Smooth muscle cell (in vitro differentiated cells): ENCODE measurements around the gene MOB3B. TPM values are rescaled to one million over a fixed set of nuclear protein-coding genes. Genes with fewer than 3 reads are reported as not detected.

Source experiments
- DNase-seq: peaks from one replicate; lab custom pipeline; 2025; ENCODE audit not compliant: unreplicated experiment; lab: John Stamatoyannopoulos, UW
- H2AFZ ChIP-seq: fragments of 200-600 bp; sonication (generic); 2 replicates; pipeline ENCODE4 v1.6.0; 2016; ENCODE audit warnings: antibody characterized with exemption, low read depth, mild to moderate bottlenecking
- H3F3A ChIP-seq: fragments of 200-600 bp; sonication (generic); 2 replicates; pipeline ENCODE4 v1.6.0; 2017; ENCODE audit warnings: antibody characterized with exemption, low read depth
- H3K27ac ChIP-seq: fragments of 200-600 bp; sonication (generic); 2 replicates; pipeline ENCODE4 v1.5.1; 2016; ENCODE audit warnings: low read depth, mild to moderate bottlenecking
- H3K27me3 ChIP-seq: fragments of 200-600 bp; sonication (generic); 2 replicates; pipeline ENCODE4 v1.6.1; 2016; ENCODE audit warnings: low read depth, mild to moderate bottlenecking
- H3K36me3 ChIP-seq: fragments of 200-600 bp; sonication (generic); 2 replicates; pipeline ENCODE4 v1.5.1; 2016; ENCODE audit warnings: low read depth
- H3K4me1 ChIP-seq: fragments of 200-600 bp; sonication (generic); 2 replicates; pipeline ENCODE4 v1.5.1; 2016; ENCODE audit warnings: low read depth
- H3K4me2 ChIP-seq: fragments of 200-600 bp; sonication (generic); 2 replicates; pipeline ENCODE4 v1.6.0; 2016; ENCODE audit warnings: mild to moderate bottlenecking
- H3K4me3 ChIP-seq: fragments of 200-600 bp; sonication (generic); 2 replicates; pipeline ENCODE4 v1.5.1; 2016; ENCODE audit warnings: mild to moderate bottlenecking
- H3K79me2 ChIP-seq: fragments of 200-600 bp; sonication (generic); 2 replicates; pipeline ENCODE4 v1.6.0; 2016; ENCODE audit warnings: low read depth, mild to moderate bottlenecking
- H3K9ac ChIP-seq: fragments of 200-600 bp; sonication (generic); 2 replicates; pipeline ENCODE4 v1.6.0; 2016; ENCODE audit warnings: low read depth
- H3K9me3 ChIP-seq: fragments of 200-600 bp; sonication (generic); replicated peaks from 2 replicates; pipeline ENCODE4 v1.5.1; 2016; ENCODE audit warnings: low read depth
- H4K20me1 ChIP-seq: fragments of 200-600 bp; sonication (generic); 2 replicates; pipeline ENCODE4 v1.6.0; 2016; ENCODE audit warnings: low read depth
- WGBS: methylation state at CpG from one replicate; pipeline ENCODE4 v1.1.7; 2016; ENCODE audit warnings: low lambda C conversion rate; 5-methylcytosine and 5-hydroxymethylcytosine counted together
- polyA plus RNA-seq: library from polyadenylated mRNA; unstranded; fragments of >200 nt; fragmentation: Nextera tagmentation; extraction: Ambion mirVana; gene quantifications from 2 replicates; pipeline ENCODE4 v1.2.1, GENCODE V29; 2016
- total RNA-seq: library from RNA; depleted of rRNA; stranded (reverse); fragments of >200 nt; gene quantifications from 2 replicates; pipeline ENCODE4 v1.2.3, GENCODE V29; 2014
- TF ChIP-seq, protein P1 (sequence below): fragments of 200-600 bp; sonication (generic); IDR thresholded peaks from 2 replicates; pipeline ENCODE4 v1.5.1; 2017; ENCODE audit warnings: borderline replicate concordance, mild to moderate bottlenecking, antibody characterized with exemption; ENCODE audit not compliant: insufficient read depth, poor library complexity, severe bottlenecking

MOB3B gene
- total and polyA plus RNA-seq, 2 experiments from 2014 or later: 1.7 to 5.8 TPM

- Histone ChIP-seq H3F3A (no peaks in the 10 kb centered on the region), H2AFZ (no peak overlapping the region), H3K4me1 (no peaks in the 10 kb centered on the region), H3K79me2 (no peaks in the 10 kb centered on the region), H3K27ac (no peak overlapping the region), H3K4me2 (no peak overlapping the region), H4K20me1 (no peaks in the 10 kb centered on the region), H3K4me3 (no peak overlapping the region), H3K9me3 (no peaks in the 10 kb centered on the region), H3K36me3 (no peaks in the 10 kb centered on the region), H3K27me3 (peaks cover 23% of the 10 kb centered on the region), H3K9ac (no peak overlapping the region)
- TF ChIP-seq, protein P1, sequence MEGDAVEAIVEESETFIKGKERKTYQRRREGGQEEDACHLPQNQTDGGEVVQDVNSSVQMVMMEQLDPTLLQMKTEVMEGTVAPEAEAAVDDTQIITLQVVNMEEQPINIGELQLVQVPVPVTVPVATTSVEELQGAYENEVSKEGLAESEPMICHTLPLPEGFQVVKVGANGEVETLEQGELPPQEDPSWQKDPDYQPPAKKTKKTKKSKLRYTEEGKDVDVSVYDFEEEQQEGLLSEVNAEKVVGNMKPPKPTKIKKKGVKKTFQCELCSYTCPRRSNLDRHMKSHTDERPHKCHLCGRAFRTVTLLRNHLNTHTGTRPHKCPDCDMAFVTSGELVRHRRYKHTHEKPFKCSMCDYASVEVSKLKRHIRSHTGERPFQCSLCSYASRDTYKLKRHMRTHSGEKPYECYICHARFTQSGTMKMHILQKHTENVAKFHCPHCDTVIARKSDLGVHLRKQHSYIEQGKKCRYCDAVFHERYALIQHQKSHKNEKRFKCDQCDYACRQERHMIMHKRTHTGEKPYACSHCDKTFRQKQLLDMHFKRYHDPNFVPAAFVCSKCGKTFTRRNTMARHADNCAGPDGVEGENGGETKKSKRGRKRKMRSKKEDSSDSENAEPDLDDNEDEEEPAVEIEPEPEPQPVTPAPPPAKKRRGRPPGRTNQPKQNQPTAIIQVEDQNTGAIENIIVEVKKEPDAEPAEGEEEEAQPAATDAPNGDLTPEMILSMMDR: no peak
- WGBS: 66% methylated on average over 4 of the region's 4 CpGs
- no peak for DNase-seq
Measured at GRCh38 chr9:27386571-27387091, 143.0 kb downstream of the MOB3B start.

- H3K4me2 ChIP-seq: no peak overlapping the region
- no peaks in the 10 kb centered on the region for H4K20me1 ChIP-seq
- no peaks in the 10 kb centered on the region for H3K4me1 ChIP-seq
- H3K4me3 ChIP-seq: no peak overlapping the region
- TF ChIP-seq, protein P1: no peak
- H3F3A ChIP-seq: no peaks in the 10 kb centered on the region
- H3K27ac ChIP-seq: no peak overlapping the region
- H3K9me3 ChIP-seq: no peaks in the 10 kb centered on the region
- DNase-seq: no peak
- H3K79me2 ChIP-seq: no peaks in the 10 kb centered on the region
- H3K9ac ChIP-seq: no peak overlapping the region
- no peaks in the 10 kb centered on the region for H3K36me3 ChIP-seq
- 91% methylated on average over 4 of the region's 4 CpGs for WGBS
- H2AFZ ChIP-seq: no peak overlapping the region
- H3K27me3 ChIP-seq: peaks cover 22% of the 10 kb centered on the region
Measured at GRCh38 chr9:27385606-27386322, 143.8 kb downstream of the MOB3B start.

- no peaks in the 10 kb centered on the region for H3K9me3 ChIP-seq
- no peak overlapping the region for H3K9ac ChIP-seq
- H3K27ac ChIP-seq: no peak overlapping the region
- H3K36me3 ChIP-seq: no peaks in the 10 kb centered on the region
- H3F3A ChIP-seq: no peaks in the 10 kb centered on the region
- no peak for DNase-seq
- H3K79me2 ChIP-seq: no peaks in the 10 kb centered on the region
- no peaks in the 10 kb centered on the region for H4K20me1 ChIP-seq
- TF ChIP-seq, protein P1: no peak
- 95% methylated on average over 5 of the region's 5 CpGs for WGBS
- H3K4me1 ChIP-seq: no peaks in the 10 kb centered on the region
- H3K4me3 ChIP-seq: no peak overlapping the region
- no peak overlapping the region for H3K4me2 ChIP-seq
- no peak overlapping the region for H2AFZ ChIP-seq
- peaks cover 19% of the 10 kb centered on the region for H3K27me3 ChIP-seq
Measured at GRCh38 chr9:27384262-27385014, 145.2 kb downstream of the MOB3B start.
